Activated CD4-positive, alpha-beta T cell treated with anti-CD3 and anti-CD28 coated beads, Interleukin-2, Interleukin-6, amounts not matched to agents 100 ng/mL and 50 ng/mL, durations not matched to agents 16 hours and 8 hours (primary cell): ENCODE measurements around the gene CABP7.
"Not testable (repeated sequence)": the region's sequence is repeated elsewhere in the genome, so short reads cannot be mapped to it uniquely, and the experiment has no call there.

Experiments
- DNase-seq: peaks from one replicate; pipeline ENCODE4 v3.0.0-alpha.2; 2020

The CABP7 gene

DNA sequence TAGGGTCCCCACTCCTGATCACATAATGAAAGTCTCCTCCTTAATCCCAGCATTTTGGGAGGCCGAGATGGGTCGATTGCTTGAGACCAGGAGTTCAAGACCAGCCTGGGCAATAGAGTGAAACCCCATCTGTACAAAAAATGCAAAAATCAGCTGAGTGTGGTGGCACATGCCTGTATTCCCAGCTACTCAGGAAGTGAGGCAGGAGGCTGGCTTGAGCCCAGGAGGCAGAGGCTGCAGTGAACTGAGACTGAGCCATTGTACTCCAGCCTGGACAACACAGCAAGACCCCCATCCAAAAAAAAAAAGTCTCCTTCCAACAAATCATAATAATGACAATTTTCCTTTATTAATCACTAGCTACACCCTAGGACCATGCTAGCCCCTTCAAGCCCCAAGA lies 31.9 kb downstream of the CABP7 start:
- no peak for DNase-seq

DNA sequence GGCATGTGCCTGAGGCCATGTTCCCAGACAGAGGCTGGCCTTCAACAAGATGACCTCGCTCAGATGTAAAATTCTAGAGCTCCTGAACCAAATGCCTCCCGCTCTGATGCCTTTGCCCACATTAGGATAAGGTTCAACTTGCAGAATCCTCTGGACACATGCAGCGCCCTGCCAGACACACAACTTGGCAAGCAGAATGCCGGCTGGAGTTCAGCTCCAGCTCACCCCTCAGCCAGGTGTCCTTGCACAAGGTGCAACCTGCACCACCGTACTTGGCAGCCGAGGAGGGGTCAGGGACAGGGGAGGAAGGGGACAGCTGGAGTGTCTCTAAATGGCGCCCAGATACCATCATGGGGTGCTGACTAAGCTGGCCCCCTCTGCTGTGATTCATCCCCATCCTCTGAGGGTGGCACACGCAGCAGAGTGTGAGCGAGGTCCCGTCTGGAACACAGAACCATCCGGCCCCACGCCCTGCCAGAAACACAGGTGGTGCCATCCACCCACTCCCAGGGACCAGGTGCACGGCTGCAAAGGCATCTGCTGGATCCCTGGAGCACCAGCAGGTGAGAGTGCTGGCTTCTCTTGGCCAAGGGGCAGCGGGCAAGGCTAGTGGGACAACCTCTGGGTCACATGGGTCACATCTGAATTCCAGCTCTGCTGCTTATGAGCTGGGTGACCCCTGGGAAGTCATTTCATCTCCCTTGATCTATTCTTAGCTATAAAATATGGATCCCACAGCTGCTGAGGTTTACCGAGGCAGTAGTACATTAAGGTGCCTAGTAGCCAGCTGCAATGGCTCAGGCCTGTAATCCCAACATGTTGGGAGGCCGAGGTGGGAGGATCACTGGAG lies 34.2 kb downstream of the CABP7 start:
- no peak for DNase-seq

- DNase-seq = not testable (repeated sequence)
Observed at GRCh38 chr22:29754658-29755395, 35.0 kb downstream of the CABP7 start.

GRCh38 chr22:29755889-29756288 lies 36.1 kb downstream of the CABP7 start:
- DNase-seq = no peak

DNA sequence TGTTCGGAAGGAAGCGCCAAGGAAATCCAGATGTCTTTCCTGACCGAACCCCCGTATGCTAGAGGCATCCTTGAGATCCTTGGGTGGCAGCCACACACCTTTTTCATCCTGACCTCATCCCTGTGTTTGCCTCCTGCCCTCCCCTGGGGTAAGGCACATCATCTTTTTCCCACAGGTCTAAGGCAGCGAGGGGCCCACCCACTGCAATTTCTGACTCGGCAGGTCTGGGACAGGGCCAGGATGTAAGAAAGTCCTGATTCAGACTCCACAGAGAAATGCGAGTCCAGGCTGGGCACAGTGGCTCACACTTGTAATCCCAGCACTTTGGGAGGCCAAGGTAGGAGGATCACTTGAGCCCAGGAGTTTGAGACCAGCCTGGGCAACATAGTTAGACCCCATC lies 36.5 kb downstream of the CABP7 start:
- DNase-seq = no peak

DNA sequence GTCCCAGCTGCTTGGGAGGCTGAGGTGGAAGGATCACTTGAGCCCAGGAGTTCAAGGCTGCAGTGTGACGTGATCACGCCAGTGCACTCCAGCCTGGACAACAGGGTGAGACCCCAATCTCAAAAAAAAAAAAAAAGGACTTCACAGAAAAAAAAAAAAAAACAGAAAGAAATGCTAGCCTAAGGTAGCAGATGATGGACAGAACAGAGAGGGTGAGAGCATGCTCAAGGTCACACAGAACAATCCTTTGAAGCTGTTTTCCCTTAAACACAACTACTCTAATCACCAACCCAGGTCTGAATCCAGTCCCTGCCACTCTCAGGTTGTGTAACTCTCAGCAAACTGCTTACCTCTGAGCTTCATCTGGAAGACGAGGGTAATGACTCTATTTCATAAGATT lies 37.3 kb downstream of the CABP7 start:
- no peak for DNase-seq

DNA sequence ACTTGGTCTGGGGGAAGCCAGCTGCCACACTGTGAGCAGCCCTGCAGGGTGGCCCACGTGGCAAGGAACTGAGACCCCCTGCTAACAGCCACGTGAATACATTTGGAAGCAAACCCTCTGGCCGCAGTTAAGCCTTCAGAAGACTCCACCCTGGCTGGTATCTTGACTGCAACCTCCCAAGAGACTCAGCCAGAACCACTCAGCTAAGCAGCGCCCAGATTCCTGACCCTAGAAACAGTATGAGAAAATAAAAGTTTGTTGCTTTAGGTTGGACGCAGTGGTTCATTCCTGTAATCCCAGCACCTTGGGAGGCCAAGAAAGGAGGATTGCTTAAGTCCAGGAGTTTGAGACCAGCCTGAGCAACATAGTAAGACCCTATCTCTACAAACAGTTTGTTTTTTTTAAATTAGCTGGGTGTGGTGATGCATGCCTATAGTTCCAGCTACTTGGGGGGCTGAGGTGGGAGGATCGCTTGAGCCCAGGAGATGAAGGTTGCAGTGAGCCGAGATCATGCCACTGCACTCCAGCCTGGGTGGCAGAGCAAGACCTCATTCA lies 38.3 kb downstream of the CABP7 start:
- DNase-seq = no peak

- no peak for DNase-seq
Observed at GRCh38 chr22:29758959-29759358, 39.2 kb downstream of the CABP7 start.

DNA sequence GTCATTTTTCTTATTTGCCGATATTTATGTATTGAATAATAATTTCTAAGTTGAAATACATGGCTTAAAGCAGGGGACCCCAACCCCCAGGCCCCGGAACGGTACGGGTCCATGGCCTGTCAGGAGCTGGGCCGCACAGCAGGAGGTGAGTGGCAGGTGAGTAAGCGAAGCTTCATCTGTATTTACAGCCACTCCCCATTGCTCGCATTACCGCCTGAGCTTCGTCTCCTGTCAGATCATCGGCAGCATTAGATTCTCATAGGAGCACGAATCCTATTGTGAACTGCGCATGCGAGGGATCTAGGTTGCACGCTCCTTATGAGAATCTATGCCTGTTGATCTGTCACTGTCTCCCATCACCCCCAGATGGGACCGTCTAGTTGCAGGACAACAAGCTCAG lies 42.5 kb downstream of the CABP7 start:
- DNase-seq = no peak

GRCh38 chr22:29765905-29766631 lies 46.3 kb downstream of the CABP7 start:
- DNase-seq = peak; percentile 19

DNA sequence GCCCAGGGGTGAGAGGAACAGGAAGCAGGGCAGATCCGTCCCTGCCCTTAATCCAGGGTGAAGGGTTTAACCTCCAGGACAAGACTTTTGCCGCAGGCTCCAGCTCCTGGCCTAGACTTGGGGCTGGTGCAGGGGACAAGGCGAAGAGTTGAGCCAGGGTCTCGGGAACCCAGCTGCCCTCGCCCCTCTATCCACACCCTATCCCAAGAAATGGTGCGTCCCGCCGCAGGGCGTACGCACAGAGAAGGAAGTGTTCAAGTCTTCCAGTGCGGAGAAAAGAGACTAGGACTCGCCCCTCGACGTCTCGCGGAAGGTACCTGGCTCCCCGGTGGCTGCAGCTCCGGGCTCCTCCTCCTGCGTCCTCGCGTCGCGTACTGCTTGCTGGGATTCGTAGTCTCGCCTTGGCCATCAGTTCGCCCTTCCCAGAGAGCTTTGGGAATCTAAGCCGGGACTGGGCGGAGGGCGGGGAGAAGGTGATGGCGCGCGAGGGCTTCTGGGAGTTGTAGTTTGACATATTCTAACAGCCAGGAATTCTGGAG lies 46.9 kb downstream of the CABP7 start, which contains the start of gene ZMAT5:
Gene ZMAT5, minus strand, starts transcription at position 376 of the 539 bp plus-strand sequence. CDS start 18,463 bp downstream, outside the sequence.
- DNase-seq = peak; percentile 97

DNA sequence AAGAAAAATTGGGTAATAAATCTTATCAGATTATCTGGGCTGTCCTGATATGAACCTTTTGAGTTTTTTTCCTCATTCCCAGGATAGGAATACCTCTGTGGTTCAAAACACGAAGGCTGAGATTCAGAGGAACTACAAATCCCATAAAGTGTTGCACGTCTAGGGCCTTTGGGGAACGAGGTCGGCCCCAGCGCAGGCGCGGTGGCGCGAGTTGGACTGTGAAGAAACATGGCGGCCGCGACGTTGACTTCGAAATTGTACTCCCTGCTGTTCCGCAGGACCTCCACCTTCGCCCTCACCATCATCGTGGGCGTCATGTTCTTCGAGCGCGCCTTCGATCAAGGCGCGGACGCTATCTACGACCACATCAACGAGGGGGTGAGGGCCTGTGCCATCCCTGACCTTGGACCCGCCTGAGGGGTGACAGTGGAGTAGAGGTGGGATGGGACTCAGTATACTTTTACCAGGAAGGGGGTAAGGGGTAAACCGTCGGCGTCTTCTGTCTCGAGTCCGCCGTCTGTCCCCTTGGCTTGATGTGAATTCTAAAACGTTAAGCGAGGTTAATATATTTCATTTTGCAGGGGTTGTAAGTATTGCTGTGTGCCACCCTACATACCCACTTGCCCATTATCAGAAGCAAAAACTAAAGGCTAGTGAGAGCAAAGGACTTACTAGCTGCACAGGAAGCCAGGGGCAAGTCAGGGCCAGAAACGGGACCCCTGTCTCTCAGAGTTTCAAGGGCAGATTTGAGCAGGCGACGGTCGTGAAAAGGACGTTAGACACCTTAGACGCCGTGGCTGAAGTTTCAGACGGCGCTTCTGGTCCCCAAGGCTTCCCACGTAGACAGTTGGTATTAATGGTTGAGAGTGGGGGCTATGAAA lies 47.6 kb downstream of the CABP7 start, which contains the start of gene UQCR10:
Gene UQCR10, plus strand, starts transcription at position 199 of the 881 bp plus-strand sequence. Its CDS starts 30 bp downstream, at position 229.
- peak; percentile 95 for DNase-seq

DNA sequence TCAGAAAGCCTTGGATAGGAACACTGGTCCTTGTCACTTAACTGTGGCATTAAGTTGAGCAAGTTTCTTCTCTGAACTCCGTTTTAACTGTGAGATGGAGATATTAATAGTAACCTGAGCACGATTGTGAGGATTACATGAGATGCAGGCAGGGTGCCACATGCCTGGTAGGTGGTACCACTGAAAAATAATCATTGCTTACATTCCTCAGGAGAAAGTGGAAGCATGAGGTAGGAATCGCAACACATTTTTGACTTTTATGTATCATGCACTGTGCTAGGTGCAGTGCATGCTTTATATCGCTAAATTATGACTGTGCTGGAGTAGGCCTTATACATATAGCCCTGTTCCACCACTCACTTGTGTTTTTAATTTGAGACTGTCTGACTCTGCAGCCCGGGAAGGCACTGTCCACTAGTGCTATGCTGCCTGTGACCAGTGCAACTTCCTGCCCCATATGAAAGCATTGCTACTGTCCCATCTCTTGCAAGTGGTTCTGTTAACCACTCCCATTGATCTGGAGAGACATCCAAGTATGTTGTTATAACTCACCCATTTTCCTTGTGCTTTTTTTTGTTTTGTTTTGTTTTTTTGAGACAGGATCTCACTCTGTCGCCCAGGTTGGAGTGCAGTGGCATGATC lies 48.4 kb downstream of the CABP7 start:
- peak; percentile 8 for DNase-seq

- no peak for DNase-seq
Observed at GRCh38 chr22:29769723-29770321, 50.0 kb downstream of the CABP7 start.

- no peak for DNase-seq
Observed at GRCh38 chr22:29772170-29772641, 52.4 kb downstream of the CABP7 start.

DNA sequence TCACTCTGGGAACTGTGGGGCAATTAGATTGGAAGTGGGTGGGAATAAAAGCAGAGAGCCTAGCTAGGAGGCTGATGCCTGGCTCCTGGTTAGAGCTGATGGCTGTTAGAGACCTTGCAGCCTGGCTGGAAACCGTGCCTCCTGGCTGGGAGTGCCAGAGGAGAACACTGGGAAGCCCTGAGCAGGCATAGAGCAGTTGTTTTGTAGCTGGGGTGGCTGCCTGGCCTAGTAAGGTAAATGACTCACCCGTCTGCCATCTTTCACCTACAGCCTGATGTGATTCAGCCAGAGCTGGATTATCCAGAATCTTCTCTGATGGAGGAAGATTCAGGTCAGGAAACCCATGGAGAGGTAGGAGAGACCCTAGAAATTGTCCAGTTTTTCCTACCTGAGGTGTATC lies 53.4 kb downstream of the CABP7 start:
- DNase-seq = no peak

DNA sequence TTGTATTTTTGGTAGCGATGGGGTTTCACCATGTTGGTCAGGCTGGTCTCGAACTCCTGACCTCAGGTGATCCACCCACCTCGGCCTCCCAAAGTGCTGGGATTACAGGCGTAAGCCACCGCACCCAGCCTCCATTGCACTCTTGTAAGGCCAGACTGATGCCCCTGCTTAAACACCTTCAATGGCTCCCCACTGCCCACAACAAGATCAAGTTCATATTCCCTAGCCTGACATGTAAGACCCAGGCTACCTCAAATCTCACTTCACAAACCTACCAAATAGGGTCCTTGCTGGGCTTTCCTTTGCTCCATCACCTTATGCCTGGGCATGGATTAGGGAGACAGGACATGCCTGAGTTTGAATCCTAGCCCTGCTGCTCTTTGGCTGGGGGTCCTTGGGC lies 60.4 kb downstream of the CABP7 start:
- DNase-seq = no peak

DNA sequence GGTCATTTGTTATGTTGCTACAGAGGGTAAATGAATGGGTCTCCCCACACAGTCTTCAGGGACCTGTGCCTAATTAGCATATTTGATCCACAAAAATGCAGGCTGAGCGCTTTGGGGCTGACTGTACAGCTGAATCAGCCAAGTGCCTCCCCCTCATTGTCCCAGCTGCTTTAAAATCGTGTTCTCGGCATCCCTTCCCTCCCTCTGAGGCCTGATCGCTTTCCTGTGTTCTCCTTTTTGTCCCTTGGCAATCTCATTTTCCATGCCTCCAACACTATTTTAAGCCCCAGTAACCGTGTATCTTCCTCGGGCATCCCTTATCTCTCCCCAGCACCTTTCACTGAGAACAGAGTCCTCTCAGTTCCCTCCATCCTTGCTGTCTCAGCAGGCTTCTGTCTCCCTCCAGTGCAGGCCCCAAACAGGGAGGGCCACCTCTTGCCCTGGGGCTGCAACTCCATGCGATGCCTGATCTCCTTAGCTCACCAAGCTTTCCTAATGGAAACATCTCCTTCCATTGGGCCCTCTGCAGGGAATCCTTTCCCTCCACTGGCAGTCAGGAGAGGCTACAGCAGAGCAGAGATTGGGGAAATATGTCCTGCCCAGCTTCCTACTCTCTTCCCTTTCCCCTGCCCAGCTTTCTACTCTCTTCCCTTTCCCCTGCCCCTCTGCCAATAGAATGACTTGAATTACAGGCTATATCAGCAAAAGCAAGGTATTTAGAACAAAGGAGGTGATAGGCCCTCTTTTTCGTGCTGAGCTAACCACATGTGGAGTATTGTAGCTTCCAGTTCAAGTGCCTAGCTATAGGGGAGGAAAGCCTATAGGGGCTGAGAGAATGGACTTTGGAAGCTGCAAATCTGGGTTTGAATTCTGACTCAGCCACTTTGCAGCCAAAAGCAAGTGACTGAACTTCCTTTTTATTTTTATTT lies 61.2 kb downstream of the CABP7 start:
- no peak for DNase-seq
